GM18870 (cell line): ENCODE data around the gene TK1.
"Not testable (repeated sequence)": the region's sequence is repeated elsewhere in the genome, so short reads cannot be mapped to it uniquely, and the experiment has no call there.

Experiments used
- ATAC-seq: cut with Tn5 transposase; IDR thresholded peaks from one replicate; pipeline ENCODE4 v1.9.1; 2021; ENCODE audit warnings: moderate library complexity; ENCODE audit not compliant: unreplicated experiment

TK1 gene

GRCh38 chr17:78154903-78155811 is 31.7 kb downstream of the TK1 start:
- peak; percentile 49 for ATAC-seq

GRCh38 chr17:78151514-78152008 is 35.3 kb downstream of the TK1 start:
- ATAC-seq = no peak

GRCh38 chr17:78148286-78149016 is 38.4 kb downstream of the TK1 start:
- ATAC-seq = no peak

- ATAC-seq = no peak
These were observed 39.4 kb downstream of the TK1 start for GRCh38 chr17:78147315-78147998.

GRCh38 chr17:78146881-78147280 is 40.0 kb downstream of the TK1 start:
- ATAC-seq = no peak

- no peak for ATAC-seq
These were observed 40.4 kb downstream of the TK1 start for GRCh38 chr17:78146471-78146869.

- ATAC-seq = no peak
These were observed 41.9 kb downstream of the TK1 start for GRCh38 chr17:78144736-78145641.

GRCh38 chr17:78144147-78144719 is 42.6 kb downstream of the TK1 start:
- no peak for ATAC-seq

- no peak for ATAC-seq
These were observed 43.4 kb downstream of the TK1 start for GRCh38 chr17:78143214-78144146.

- no peak for ATAC-seq
These were observed 44.6 kb downstream of the TK1 start for GRCh38 chr17:78142119-78142861.

- ATAC-seq = no peak
These were observed 45.3 kb downstream of the TK1 start for GRCh38 chr17:78141437-78142118.

- peak; percentile 58 for ATAC-seq
These were observed 46.4 kb downstream of the TK1 start for GRCh38 chr17:78140169-78141051.

GRCh38 chr17:78139861-78140168 is 47.0 kb downstream of the TK1 start:
- ATAC-seq = not testable (repeated sequence)

- no peak for ATAC-seq
These were observed 48.4 kb downstream of the TK1 start for GRCh38 chr17:78138204-78139060.

GRCh38 chr17:78137392-78138203 is 49.3 kb downstream of the TK1 start:
- ATAC-seq = no peak
